Endometrial microvascular endothelial cells (primary cell): ENCODE measurements around the gene PRSS35. TPM values are rescaled to one million over a fixed set of nuclear protein-coding genes. Genes with fewer than 3 reads are reported as not detected.
"Not testable (repeated sequence)": the region's sequence is repeated elsewhere in the genome, so short reads cannot be mapped to it uniquely, and the experiment has no call there.

Experiments
- in situ Hi-C: cut with HindIII; loops from 2 replicates; pipeline ENCODE4 v1.10.0; 2017; ENCODE audit warnings: low sequenced_read_pairs, low pct_unique_long_range_greater_than_20kb; ENCODE audit errors: inconsistent ontology term
- total RNA-seq: library from RNA; depleted of rRNA; stranded (reverse); fragments of >200 nt; gene quantifications from one replicate; pipeline ENCODE4 v1.2.3, GENCODE V29; 2015; ENCODE audit errors: inconsistent ontology term

The PRSS35 gene
- total RNA-seq = 0.28 TPM

DNA sequence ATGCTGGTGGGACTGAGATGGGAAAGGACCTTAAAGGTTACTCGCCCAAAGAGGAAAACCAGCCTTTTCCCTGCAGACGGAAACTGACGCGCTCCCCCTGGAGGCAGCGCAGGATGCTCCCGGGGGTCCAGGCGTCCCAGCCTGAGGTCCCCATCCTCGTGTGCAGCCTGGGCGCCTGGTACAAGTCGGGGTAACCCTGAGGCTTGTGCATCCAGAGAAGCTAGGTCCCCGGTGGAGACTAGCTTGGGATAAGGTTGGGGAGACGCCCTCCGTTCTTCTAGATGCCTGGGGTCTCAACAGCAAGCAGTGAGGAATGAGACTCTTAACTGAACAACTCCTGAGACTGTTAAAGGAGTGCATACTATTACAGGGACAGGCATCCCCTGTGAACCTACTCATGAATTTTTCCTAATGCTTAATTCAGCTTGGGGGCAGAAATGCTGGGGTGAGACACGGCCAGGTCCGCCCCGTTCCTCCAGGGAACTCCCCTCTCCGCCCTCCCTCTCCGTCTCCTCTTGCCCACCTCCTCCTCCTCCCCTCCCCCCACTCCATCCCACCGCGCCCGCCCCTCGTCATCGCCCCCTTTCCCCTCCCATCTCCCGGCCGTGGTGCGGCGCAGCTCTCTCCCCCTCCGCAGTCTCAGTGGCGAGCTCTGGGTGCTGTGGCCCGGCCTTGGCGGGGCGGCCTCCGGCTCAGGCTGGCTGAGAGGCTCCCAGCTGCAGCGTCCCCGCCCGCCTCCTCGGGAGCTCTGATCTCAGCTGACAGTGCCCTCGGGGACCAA is at the start of gene PRSS35:
PRSS35 (plus strand) TSS at position 634 of the 781 bp plus-strand sequence. CDS start 10,908 bp downstream, outside the sequence.
- in situ Hi-C loops = loop anchor here (5.0 kb wide), 1 partner anchor 295 kb away; no protein-coding TSS in a partner anchor

GRCh38 chr6:83463886-83464285 is 48.4 kb upstream of the PRSS35 start:
- in situ Hi-C loops = no loop called here

- in situ Hi-C loops = no loop called here
Measured at GRCh38 chr6:83464381-83465140, 47.8 kb upstream of the PRSS35 start.

DNA sequence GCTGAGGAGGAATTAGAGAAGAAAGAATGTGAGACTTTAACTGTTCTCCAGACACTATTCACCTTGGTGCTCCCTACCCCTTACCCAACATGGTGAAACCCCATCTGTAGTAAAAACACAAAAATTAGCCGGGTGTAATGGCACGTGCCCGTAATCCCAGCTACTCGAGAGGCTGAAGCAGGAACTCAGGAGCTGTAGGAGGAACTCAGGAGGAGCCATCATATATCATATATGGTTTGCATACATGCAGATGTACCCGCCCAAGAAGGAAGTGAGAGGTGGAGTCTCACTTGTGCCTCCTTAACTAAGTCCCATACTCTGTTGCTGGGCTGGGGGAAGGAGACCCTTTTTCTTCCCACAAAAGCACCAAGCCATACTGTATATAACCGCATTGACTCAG is 46.0 kb upstream of the PRSS35 start:
- in situ Hi-C loops = no loop called here

DNA sequence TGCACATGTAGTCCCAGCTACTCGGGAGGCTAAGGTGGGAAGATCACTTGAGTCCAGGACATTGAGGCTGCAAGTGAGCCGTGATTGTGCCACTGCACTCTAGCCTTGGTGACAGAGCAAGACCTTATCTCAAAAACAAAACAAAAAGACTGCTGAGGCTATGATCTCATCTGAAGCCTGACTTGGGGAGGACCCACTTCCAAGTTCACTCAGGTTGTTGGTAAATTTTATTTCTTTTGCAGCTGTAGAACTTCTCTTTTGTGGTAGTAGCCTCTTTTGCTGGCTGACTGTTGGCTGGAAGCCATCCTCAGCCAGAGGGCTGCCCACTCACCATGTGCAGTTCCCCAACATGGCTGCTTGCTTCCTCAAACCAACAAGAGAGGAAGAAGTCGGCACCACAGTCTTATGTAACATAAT is 44.7 kb upstream of the PRSS35 start:
- in situ Hi-C loops = no loop called here

- in situ Hi-C loops = no loop called here
Measured at GRCh38 chr6:83470001-83470400, 42.3 kb upstream of the PRSS35 start.

GRCh38 chr6:83470587-83470986 is 41.7 kb upstream of the PRSS35 start:
- in situ Hi-C loops = no loop called here

DNA sequence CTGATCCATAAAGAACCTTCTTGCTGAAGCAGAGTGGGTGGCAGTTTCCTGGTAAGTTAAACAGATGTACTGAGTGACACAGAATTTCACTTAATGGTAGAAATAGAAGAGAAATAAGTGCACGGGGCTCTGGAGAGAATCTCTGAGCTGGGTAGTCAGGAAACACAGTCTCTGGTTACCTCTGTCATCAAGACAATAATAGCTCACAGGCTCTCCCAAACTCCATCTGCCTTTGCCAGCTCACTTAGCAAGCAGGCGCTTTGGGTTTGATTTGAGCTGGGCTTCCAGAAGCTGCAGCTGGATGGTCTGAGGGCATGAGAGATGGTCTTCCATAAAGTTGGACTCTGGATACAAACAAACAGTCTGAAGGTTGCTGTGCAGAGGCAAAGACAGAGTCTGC is 39.6 kb upstream of the PRSS35 start:
- in situ Hi-C loops = no loop called here

DNA sequence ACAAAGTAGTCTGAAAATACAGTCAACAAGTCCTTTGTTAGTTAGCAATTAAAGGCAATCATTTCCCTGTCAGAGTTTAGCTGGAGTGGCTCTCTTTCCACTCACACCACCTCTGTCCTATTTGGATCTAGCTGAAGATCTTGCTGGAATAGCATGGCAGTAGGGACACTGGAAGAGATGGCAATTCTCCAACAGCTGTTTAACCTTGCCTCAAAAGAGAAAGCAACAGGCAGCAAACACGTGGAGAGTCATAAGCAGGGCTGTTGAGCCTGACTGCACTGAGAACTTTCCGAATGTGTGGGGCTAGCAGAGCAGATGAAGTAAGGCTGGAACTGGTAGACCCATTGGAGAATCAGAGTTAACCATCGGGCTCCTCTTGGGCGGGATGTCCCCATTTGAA is 38.0 kb upstream of the PRSS35 start:
- in situ Hi-C loops = no loop called here

DNA sequence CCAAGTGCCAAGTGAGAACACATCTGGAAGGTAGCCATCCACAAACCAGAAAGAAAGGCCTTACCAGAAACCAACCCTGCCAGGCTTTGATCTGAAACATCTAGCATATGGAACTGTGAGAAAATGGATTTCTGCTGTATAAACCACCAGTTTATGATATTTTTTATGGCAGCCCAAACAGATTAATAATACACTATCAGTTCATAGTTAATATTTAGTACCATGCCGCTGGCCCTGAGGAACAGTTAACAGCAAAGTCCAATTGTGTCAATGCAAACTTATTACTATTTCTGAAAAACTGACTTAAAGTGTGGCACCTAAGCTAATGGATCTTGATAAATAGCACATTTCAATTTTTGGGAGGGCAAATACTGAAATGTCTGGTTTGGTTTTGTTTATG is 35.4 kb upstream of the PRSS35 start:
- in situ Hi-C loops = no loop called here

DNA sequence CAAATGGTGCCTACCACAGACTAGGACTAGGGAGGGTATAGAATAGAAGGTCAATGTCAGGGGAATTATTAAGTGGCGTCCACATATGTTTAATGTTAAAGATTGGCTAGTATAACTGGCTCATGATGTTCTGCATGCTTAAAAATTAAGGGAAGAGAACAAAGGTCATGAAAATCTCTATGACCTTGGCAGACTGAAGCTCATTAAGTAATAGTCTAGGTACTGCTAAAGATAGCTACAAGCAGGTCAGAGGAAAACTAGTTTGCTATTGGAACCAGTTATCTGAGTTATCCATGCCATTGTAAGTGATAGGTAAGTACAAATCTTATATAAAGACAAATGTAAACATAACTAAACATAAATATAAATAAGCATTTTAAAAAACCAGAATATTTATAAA is 32.9 kb upstream of the PRSS35 start:
- in situ Hi-C loops = no loop called here

GRCh38 chr6:83480470-83480869 is 31.9 kb upstream of the PRSS35 start:
- in situ Hi-C loops = no loop called here

- in situ Hi-C loops = not testable (repeated sequence)
Measured at GRCh38 chr6:83481938-83482337, 30.4 kb upstream of the PRSS35 start.

DNA sequence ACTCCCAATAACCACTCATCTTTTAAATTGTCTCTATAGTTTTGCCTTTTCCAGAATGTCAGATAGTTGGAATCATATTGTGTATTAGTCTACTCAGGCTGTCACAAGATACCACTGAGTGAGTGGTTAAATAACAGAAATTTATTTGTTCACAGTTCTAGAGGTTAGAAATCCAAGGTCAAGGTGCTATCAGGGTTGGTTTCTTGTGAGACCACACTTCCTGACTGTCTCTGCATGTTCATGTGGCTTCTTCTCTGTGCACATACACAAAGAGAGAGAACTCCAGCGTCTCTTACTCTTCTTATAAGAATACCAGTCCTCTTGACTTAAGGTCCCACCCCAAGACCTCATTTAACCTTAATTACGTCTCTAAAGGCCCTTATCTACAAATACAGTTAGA is 23.9 kb upstream of the PRSS35 start:
- in situ Hi-C loops = no loop called here

- in situ Hi-C loops = no loop called here
Measured at GRCh38 chr6:83488861-83489260, 23.5 kb upstream of the PRSS35 start.

DNA sequence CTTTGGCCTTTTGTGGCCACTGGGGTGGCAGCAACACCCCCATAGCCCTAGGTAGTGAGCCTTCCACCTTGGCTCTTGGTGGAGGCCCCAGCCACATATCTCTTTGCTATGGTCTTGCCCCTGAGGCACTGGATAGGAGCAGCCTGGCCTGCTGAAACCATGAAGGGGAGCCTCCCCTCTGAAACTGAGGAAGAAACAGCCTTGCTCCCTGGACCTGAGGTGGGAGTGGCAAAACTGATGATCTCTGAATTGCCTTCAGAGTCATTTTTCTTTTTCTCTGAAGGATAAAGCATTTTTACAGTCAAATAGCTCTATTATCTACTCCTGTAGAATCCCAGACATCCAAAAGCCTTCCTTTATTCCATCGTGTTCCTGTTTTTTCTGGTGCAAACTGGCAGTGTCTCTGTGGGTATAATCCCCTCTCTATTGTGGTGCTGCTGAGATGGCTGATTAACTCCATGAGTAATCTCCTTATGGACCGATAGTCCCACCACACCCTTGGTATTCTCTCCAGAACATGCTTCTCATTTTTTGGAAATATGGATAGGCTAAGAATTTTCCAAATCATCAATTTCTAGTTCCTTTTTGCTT is 22.0 kb upstream of the PRSS35 start:
- in situ Hi-C loops = no loop called here

DNA sequence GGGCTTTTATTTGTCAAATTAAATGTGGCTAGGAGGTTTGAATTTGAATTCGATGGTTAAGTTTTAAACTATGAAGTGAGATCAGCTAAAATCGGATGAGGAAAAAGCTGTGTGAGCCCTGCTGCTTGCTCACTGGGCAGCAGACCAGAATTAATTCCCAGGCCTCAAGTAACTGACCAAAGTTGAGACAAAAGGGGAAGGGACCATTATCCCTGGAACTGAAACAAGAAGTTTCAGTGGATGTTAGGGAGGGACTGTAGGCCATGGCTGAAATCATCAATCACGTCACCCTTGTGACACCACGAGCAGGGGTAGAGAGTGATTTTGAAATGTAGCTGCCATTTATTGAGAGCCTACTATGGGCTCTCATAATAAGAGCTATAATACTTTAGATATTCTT is 7.0 kb upstream of the PRSS35 start:
- in situ Hi-C loops = no loop called here

- in situ Hi-C loops = no loop called here
Measured at GRCh38 chr6:83509441-83509840, 2.9 kb upstream of the PRSS35 start.

GRCh38 chr6:83510791-83511190 is 1.5 kb upstream of the PRSS35 start:
- in situ Hi-C loops = loop anchor here (5.0 kb wide), 1 partner anchor 293 kb away; no protein-coding TSS in a partner anchor

DNA sequence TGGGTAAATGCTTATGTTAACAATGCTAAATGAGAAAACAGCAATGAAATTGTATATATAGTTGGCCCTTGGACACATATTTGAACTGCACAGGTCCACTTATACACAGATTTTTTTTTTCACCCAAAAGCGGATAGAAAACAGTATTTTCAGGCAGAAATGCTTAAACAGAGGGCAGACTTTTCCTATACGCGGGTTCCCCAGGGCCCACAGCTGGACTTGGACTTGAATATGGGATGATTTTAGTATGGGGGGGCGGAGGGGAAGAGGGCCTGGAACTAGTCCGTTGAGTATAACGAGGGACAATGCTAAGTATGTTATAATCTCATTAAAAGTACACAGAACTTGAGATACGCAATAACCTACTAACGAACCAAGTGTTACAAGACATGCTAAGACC is 1.1 kb upstream of the PRSS35 start:
- in situ Hi-C loops = loop anchor here (5.0 kb wide), 1 partner anchor 294 kb away; no protein-coding TSS in a partner anchor
